Immature natural killer cell (primary cell): ENCODE measurements around the gene PLPPR2. TPM values are rescaled to one million over a fixed set of nuclear protein-coding genes. Genes with fewer than 3 reads are reported as not detected.
A peak's percentile ranks its signal among the peaks of the same experiment; 100 is the strongest.
"Not testable (repeated sequence)": the region's sequence is repeated elsewhere in the genome, so short reads cannot be mapped to it uniquely, and the experiment has no call there.

Experiments
- DNase-seq, 3 donors: peaks; one replicate each; pipeline ENCODE4 v3.0.0; 2022; ENCODE audit warnings: mixed read lengths in 1 of 3
- H3K27ac Mint-ChIP-seq, 6 donors: one replicate each; pipeline ENCODE4 v1.8.0; 2020; ENCODE audit warnings: mixed read lengths in 6 of 6, mild to moderate bottlenecking in 5 of 6, inconsistent platforms in 4 of 6, moderate library complexity in 3 of 6
- H3K27me3 Mint-ChIP-seq, 3 donors: one replicate each; pipeline ENCODE4 v1.8.0; 2020 to 2021; ENCODE audit warnings: low read depth in 3 of 3, mild to moderate bottlenecking in 3 of 3, mixed read lengths in 3 of 3, moderate library complexity in 3 of 3, inconsistent platforms in 1 of 3
- H3K36me3 Mint-ChIP-seq, 3 donors: one replicate each; pipeline ENCODE4 v1.8.0; 2020; ENCODE audit warnings: mixed read lengths in 3 of 3, inconsistent platforms in 2 of 3, mild to moderate bottlenecking in 2 of 3
- H3K4me1 Mint-ChIP-seq, 2 donors: one replicate each; pipeline ENCODE4 v1.8.0; 2020; ENCODE audit warnings: inconsistent platforms in 2 of 2, mild to moderate bottlenecking in 2 of 2, mixed read lengths in 2 of 2, moderate library complexity in 1 of 2
- H3K4me3 Mint-ChIP-seq, 5 donors: one replicate each; pipeline ENCODE4 v1.8.0; 2020; ENCODE audit warnings: mild to moderate bottlenecking in 5 of 5, mixed read lengths in 5 of 5, inconsistent platforms in 3 of 5, moderate library complexity in 3 of 5
- H3K9me3 Mint-ChIP-seq, 6 donors: one replicate each; pipeline ENCODE4 v1.8.0; 2020; ENCODE audit warnings: mild to moderate bottlenecking in 6 of 6, mixed read lengths in 6 of 6, inconsistent platforms in 4 of 6, moderate library complexity in 3 of 6
- polyA plus RNA-seq, 3 donors: library from polyadenylated mRNA; unstranded; fragments of 300-500 nt; fragmentation: Illumina TruSeq; gene quantifications; one replicate each; pipeline ENCODE4 v1.2.3, GENCODE V29; 2021

The PLPPR2 gene
- polyA plus RNA-seq, 3 donors from 2014 or later, result 1.2 to 2.7 (median 1.8) TPM

DNA sequence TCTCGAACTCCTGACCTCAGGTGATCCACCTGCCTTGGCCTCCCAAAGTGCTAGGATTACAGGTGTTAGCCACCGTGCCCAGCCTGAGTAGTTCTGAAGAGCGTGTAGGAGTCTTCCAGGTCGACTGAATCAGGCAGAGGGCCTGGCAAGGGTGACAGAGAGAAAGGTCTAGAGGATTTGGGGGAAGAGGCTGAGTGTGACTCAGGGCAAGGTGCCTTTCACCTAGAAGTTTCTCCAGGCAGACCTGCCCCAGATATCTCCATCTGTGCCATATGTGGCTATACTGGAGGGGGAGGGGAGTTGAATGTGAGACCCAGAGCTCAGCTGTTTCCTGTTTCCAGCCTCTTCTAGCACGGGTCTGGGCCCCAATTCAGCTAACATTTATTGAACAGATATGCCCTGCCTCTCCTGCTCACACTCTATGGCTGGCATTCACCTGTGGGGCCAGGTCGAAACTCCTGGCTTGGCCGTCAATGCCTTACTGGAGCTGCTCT, 7.6 kb upstream of the PLPPR2 start:
- peaks cover 6 to 8% (median 6%) of the 10 kb centered on the region in 3 donors for H3K27me3 Mint-ChIP-seq
- H3K4me1 Mint-ChIP-seq, result peaks cover 28% of the 10 kb centered on the region in 2 donors
- peaks cover 0 to 6% (median 0%) of the 10 kb centered on the region in 6 donors for H3K9me3 Mint-ChIP-seq
- H3K4me3 Mint-ChIP-seq, result peak overlapping the region; percentile 98 to 99 (median 98)
- H3K36me3 Mint-ChIP-seq, result peaks cover 7 to 9% (median 9%) of the 10 kb centered on the region in 3 donors
- H3K27ac Mint-ChIP-seq, result peak overlapping the region; percentile 11 to 98 (median 92)
- no peak for DNase-seq

- Mint-ChIP-seq H3K36me3 (peaks cover 7 to 9% (median 9%) of the 10 kb centered on the region in 3 donors), H3K27ac (no peak overlapping the region), H3K9me3 (peaks cover 0 to 6% (median 0%) of the 10 kb centered on the region in 6 donors), H3K4me1 (peaks cover 28 to 29% of the 10 kb centered on the region in 2 donors), H3K4me3 (no peak overlapping the region), H3K27me3 (peaks cover 6 to 8% (median 6%) of the 10 kb centered on the region in 3 donors)
- no peak for DNase-seq
Observed at GRCh38 chr19:11349171-11349570, 6.1 kb upstream of the PLPPR2 start.

GRCh38 chr19:11354102-11354501, 1.1 kb upstream of the PLPPR2 start:
- peaks cover 17 to 18% of the 10 kb centered on the region in 2 donors for H3K4me1 Mint-ChIP-seq
- H3K27ac Mint-ChIP-seq, result peak overlapping the region in 4 of 6 donors; percentile 24 to 69 (median 42)
- not testable (repeated sequence) for H3K9me3 Mint-ChIP-seq, H3K36me3 Mint-ChIP-seq, DNase-seq, H3K27me3 Mint-ChIP-seq
- H3K4me3 Mint-ChIP-seq, result peak overlapping the region in 4 of 5 donors; percentile 20 to 54 (median 42)

DNA sequence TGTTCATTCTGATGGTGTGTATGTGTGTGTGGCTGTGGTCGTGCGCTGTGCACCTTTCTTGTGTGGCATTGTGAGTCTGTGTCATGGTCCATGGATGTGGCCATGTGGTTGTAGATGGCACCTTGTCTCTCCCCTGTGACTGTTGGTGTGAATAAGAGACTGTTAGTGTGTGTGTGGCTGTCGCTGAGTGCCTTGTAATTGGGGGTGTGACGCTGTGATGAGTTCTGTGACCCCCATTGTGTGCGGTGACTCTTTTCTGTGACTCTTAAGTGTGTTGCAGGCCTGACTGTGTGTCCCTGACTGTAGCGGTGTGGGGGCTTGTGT, 804 bp downstream of the PLPPR2 start:
- no peak for DNase-seq
- peaks cover 4 to 8% (median 5%) of the 10 kb centered on the region in 3 donors for H3K27me3 Mint-ChIP-seq
- H3K27ac Mint-ChIP-seq, result peak overlapping the region in 5 of 6 donors; percentile 49 to 83 (median 76)
- no peaks in the 10 kb centered on the region for H3K9me3 Mint-ChIP-seq
- peaks cover 17 to 18% of the 10 kb centered on the region in 2 donors for H3K4me1 Mint-ChIP-seq
- H3K4me3 Mint-ChIP-seq, result peak overlapping the region; percentile 76 to 90 (median 87)
- H3K36me3 Mint-ChIP-seq, result no peaks in the 10 kb centered on the region

DNA sequence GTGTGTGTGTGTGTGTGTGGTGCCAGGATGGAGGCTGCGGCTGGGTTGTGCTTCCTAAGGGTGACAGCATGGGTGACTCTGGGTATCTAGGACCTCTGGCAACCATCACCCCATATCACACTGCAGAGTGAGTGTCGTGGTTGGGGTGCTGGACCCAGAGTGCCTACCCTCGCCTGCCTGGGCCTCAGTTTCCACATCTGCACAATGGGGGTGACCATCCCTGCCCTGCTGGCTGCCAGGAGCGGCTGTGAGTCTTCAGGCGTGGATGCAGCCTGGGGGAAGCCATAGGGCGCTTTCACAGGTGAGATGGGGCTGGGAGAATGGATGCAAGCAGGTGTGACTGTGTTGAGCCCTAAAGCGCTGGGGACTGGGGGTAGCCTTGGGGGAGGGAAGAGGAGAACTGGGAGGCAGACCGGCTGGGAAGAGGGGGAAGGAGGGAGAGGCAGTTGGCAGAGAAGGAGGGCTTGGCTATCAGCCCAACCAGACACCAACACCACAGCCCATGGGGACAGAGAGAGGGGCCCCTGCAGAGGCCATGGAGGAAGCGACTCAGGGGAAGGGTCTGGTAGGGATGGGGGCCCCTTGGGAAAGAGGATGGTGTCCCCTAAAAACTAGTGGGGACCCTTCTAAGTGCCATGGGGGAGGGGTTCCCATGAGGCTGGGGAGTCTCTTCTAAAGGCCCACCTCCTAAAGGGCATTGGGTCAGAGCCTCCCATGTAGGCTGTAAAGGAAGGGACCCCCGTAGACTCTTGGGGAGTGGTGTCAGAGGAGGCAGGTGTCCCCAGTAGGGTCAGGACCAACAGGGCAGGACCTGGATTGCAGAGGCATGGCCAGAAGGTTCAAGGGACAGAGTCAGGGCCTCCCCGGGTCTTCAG, 1.7 kb downstream of the PLPPR2 start:
- Mint-ChIP-seq H3K4me3 (peak overlapping the region in 4 of 5 donors; percentile 76 to 87 (median 86)), H3K36me3 (no peaks in the 10 kb centered on the region), H3K9me3 (no peaks in the 10 kb centered on the region), H3K4me1 (peaks cover 17 to 18% of the 10 kb centered on the region in 2 donors), H3K27me3 (peaks cover 4 to 10% (median 5%) of the 10 kb centered on the region in 3 donors), H3K27ac (peak overlapping the region in 2 of 6 donors; percentile 76 to 83)
- DNase-seq, result no peak

DNA sequence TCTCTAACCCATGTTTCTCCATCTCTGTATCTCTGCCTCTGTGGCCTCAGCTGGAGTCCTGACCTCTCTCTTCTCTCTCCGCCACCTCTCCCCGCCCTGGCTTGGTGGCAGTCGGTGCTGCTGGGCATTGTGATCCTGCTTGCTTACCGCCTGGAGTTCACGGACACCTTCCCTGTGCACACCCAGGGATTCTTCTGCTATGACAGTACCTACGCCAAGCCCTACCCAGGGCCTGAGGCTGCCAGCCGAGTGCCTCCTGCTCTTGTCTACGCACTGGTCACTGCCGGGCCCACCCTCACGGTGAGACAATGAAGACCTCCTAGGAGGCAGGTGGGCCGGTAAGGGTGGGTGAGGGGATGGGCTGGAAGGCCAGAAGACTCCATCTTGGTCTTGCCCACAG, 4.2 kb downstream of the PLPPR2 start:
- no peaks in the 10 kb centered on the region for H3K36me3 Mint-ChIP-seq
- no peak overlapping the region for H3K27ac Mint-ChIP-seq
- H3K4me3 Mint-ChIP-seq, result no peak overlapping the region
- no peaks in the 10 kb centered on the region for H3K9me3 Mint-ChIP-seq
- DNase-seq, result no peak
- peaks cover 14 to 16% of the 10 kb centered on the region in 2 donors for H3K4me1 Mint-ChIP-seq
- H3K27me3 Mint-ChIP-seq, result peaks cover 4 to 10% (median 5%) of the 10 kb centered on the region in 3 donors

GRCh38 chr19:11361037-11361770, 6.0 kb downstream of the PLPPR2 start:
- Mint-ChIP-seq H3K4me3 (no peak overlapping the region), H3K9me3 (no peaks in the 10 kb centered on the region), H3K27ac (no peak overlapping the region), H3K36me3 (no peaks in the 10 kb centered on the region), H3K4me1 (peaks cover 4 to 6% of the 10 kb centered on the region in 2 donors), H3K27me3 (peaks cover 0 to 4% (median 2%) of the 10 kb centered on the region in 3 donors)
- no peak for DNase-seq

DNA sequence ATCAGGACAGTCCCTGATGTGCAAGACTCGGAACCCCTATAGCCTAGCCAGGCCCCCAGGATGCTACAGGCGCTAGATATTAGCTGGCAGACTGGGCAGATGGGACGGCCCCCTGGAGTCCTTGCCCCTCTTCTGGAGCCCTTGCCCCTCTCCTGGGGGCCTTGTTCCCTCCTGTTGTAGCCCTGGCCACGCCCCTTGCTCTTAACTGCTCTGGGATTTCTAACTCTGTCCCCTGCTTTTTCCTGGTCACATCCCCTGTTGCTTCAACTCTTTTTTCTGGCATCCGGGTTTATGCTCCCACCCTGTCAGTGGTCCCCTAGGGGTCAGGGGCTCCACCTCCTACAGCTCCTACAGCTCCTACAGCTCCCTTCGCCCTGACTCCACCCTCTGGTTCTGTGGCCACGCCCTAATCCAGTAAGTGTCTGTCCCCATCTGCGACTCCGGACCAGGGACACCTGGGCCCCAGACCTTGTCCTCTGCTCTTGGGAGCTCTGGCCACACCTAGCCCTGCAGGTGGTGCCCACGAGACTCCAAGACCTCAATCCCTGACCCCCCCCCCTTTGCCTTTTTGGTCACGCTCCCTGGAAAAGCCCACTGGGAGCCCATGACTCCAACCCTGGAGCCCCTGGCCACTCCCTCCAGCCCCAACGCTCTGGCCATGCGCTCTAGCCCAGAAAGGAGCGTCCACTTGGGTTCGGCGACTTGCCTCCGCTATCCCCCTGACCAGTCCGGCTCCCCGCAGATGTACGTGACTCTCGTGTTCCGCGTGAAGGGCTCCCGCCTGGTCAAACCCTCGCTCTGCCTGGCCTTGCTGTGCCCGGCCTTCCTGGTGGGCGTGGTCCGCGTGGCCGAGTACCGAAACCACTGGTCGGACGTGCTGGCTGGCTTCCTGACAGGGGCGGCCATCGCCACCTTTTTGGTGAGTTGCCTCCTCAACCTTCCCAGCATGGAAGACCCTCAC, 6.8 kb downstream of the PLPPR2 start:
- no peaks in the 10 kb centered on the region for H3K9me3 Mint-ChIP-seq
- no peaks in the 10 kb centered on the region for H3K4me1 Mint-ChIP-seq
- H3K27me3 Mint-ChIP-seq, result peaks cover 0 to 2% (median 0%) of the 10 kb centered on the region in 3 donors
- peak overlapping the region in 1 of 6 donors; percentile 46 for H3K27ac Mint-ChIP-seq
- DNase-seq, result no peak
- no peaks in the 10 kb centered on the region for H3K36me3 Mint-ChIP-seq
- H3K4me3 Mint-ChIP-seq, result no peak overlapping the region

DNA sequence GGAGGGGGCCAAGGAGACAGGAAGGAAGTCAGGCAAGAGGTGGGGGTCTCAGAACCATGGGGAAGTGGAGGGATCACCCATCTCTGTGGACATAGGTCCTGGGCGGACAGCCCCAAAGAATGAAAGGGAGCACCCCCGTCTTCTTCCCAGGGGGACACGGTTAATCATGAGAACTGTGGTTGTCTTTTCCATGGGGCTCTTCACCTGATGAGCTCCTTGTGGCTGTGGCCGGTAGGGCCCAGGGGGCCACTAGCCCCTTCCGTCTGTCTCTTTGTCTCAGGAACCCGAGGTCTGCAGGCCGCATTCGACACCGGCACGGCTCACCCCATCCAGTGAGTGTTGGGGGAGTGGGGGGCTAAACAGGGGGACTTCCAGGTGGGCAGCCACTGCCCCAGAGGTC, 8.6 kb downstream of the PLPPR2 start:
- peaks cover 0 to 3% (median 0%) of the 10 kb centered on the region in 3 donors for H3K36me3 Mint-ChIP-seq
- no peak overlapping the region for H3K4me3 Mint-ChIP-seq
- H3K4me1 Mint-ChIP-seq, result no peaks in the 10 kb centered on the region
- DNase-seq, result no peak
- H3K27ac Mint-ChIP-seq, result no peak overlapping the region
- peaks cover 0 to 4% (median 2%) of the 10 kb centered on the region in 3 donors for H3K27me3 Mint-ChIP-seq
- no peaks in the 10 kb centered on the region for H3K9me3 Mint-ChIP-seq

DNA sequence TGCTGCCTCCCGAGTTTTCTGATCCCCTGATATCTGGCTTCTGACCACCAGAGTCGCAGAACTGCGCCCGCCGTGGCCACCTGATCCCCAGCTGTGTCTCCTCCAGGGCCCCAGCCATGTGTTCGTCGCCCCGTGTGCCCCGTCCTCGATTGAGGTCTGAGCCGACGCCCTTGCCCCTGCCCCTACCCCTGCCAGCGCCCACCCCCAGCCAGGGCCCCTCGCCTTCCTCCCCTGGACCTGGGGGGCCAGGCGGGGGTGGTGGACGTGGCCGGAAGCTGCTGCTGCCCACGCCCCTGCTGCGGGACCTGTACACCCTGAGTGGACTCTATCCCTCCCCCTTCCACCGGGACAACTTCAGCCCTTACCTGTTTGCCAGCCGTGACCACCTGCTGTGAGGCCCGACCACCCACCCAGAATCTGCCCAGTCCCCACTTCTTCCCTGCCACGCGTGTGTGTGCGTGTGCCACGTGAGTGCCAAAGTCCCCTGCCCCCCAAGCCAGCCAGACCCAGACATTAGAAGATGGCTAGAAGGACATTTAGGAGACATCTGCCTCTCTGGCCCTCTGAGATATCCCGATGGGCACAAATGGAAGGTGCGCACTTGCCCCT, 9.2 kb downstream of the PLPPR2 start:
- H3K4me3 Mint-ChIP-seq, result no peak overlapping the region
- peaks cover 0 to 4% (median 2%) of the 10 kb centered on the region in 3 donors for H3K27me3 Mint-ChIP-seq
- H3K27ac Mint-ChIP-seq, result no peak overlapping the region
- no peak for DNase-seq
- no peaks in the 10 kb centered on the region for H3K4me1 Mint-ChIP-seq
- no peaks in the 10 kb centered on the region for H3K9me3 Mint-ChIP-seq
- H3K36me3 Mint-ChIP-seq, result peaks cover 3% of the 10 kb centered on the region in 3 donors

DNA sequence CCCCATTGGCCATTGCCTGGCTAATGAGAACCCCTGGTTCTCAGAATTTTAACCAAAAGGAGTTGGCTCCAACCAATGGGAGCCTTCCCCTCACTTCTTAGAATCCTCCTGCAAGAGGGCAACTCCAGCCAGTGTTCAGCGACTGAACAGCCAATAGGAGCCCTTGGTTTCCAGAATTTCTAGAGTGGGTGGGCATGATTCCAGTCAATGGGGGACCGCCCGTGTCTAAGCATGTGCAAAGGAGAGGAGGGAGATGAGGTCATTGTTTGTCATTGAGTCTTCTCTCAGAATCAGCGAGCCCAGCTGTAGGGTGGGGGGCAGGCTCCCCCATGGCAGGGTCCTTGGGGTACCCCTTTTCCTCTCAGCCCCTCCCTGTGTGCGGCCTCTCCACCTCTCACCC, 9.7 kb downstream of the PLPPR2 start:
- H3K36me3 Mint-ChIP-seq, result peaks cover 3 to 5% (median 3%) of the 10 kb centered on the region in 3 donors
- peaks cover 0 to 4% (median 2%) of the 10 kb centered on the region in 3 donors for H3K27me3 Mint-ChIP-seq
- H3K4me3 Mint-ChIP-seq, result no peak overlapping the region
- H3K27ac Mint-ChIP-seq, result no peak overlapping the region
- H3K9me3 Mint-ChIP-seq, result no peaks in the 10 kb centered on the region
- no peaks in the 10 kb centered on the region for H3K4me1 Mint-ChIP-seq
- DNase-seq, result no peak

DNA sequence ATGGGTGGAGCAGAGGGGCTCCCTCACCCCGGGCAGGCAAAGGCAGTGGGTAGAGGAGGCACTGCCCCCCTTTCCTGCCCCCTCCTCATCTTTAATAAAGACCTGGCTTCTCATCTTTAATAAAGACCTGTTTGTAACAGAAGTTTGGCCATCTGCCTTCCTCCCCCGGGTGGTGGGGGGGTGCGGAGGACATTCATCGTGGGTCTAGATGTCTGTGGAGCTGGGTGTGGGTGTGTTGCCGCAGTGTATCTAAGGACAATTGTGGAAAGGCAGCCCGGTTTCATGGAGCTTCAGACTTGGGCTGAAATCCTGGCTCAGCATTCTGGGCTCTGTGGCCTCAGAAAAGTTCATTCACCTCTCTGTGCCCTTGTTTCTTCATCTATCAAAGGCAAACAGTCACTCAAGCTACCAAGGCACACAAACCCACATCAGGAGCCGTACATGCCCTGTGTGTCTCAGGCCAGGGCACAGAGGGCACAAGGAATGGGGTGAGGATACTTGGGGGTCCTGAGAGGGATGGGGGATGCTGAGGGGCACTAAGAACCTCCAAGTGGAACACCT, 10.4 kb downstream of the PLPPR2 start:
- no peak overlapping the region for H3K27ac Mint-ChIP-seq
- DNase-seq, result no peak
- peaks cover 3 to 6% (median 5%) of the 10 kb centered on the region in 3 donors for H3K36me3 Mint-ChIP-seq
- H3K4me3 Mint-ChIP-seq, result no peak overlapping the region
- H3K4me1 Mint-ChIP-seq, result no peaks in the 10 kb centered on the region
- no peaks in the 10 kb centered on the region for H3K9me3 Mint-ChIP-seq
- H3K27me3 Mint-ChIP-seq, result peaks cover 0 to 4% (median 2%) of the 10 kb centered on the region in 3 donors
